Kidney capillary endothelial cell (primary cell): ENCODE measurements around the gene RERE.
"Not testable (repeated sequence)": the region's sequence is repeated elsewhere in the genome, so short reads cannot be mapped to it uniquely, and the experiment has no call there.

Source experiments
- DNase-seq: peaks from one replicate; pipeline ENCODE4 v3.0.0-alpha.2; 2018; ENCODE audit warnings: low spot score

Gene RERE

GRCh38 chr1:8797216-8797615, 20.2 kb downstream of the RERE start:
- no peak for DNase-seq

GRCh38 chr1:8796812-8797211, 20.6 kb downstream of the RERE start:
- no peak for DNase-seq

- no peak for DNase-seq
Measured at GRCh38 chr1:8794605-8795004, 22.8 kb downstream of the RERE start.

- no peak for DNase-seq
Measured at GRCh38 chr1:8791819-8792218, 25.6 kb downstream of the RERE start.

- no peak for DNase-seq
Measured at GRCh38 chr1:8790987-8791386, 26.5 kb downstream of the RERE start.

GRCh38 chr1:8790478-8790877, 27.0 kb downstream of the RERE start:
- no peak for DNase-seq

GRCh38 chr1:8789314-8790214, 27.9 kb downstream of the RERE start:
- no peak for DNase-seq

- DNase-seq, result no peak
Measured at GRCh38 chr1:8787218-8787617, 30.2 kb downstream of the RERE start.

- not testable (repeated sequence) for DNase-seq
Measured at GRCh38 chr1:8786204-8786603, 31.2 kb downstream of the RERE start.

GRCh38 chr1:8782955-8783354, 34.5 kb downstream of the RERE start:
- no peak for DNase-seq

GRCh38 chr1:8782001-8782620, 35.3 kb downstream of the RERE start:
- DNase-seq, result no peak

- DNase-seq, result peak; percentile 40
Measured at GRCh38 chr1:8780405-8780804, 37.0 kb downstream of the RERE start.

- no peak for DNase-seq
Measured at GRCh38 chr1:8777867-8778266, 39.6 kb downstream of the RERE start.

GRCh38 chr1:8776104-8776503, 41.3 kb downstream of the RERE start:
- DNase-seq, result no peak

- DNase-seq, result peak; percentile 49
Measured at GRCh38 chr1:8767006-8767405, 50.4 kb downstream of the RERE start.

- no peak for DNase-seq
Measured at GRCh38 chr1:8765198-8765597, 52.2 kb downstream of the RERE start.

- DNase-seq, result no peak
Measured at GRCh38 chr1:8764293-8764937, 53.0 kb downstream of the RERE start.

- no peak for DNase-seq
Measured at GRCh38 chr1:8763888-8764287, 53.6 kb downstream of the RERE start.

- DNase-seq, result no peak
Measured at GRCh38 chr1:8754993-8755392, 62.4 kb downstream of the RERE start.

GRCh38 chr1:8754247-8754650, 63.2 kb downstream of the RERE start:
- DNase-seq, result no peak

GRCh38 chr1:8753736-8754135, 63.7 kb downstream of the RERE start:
- DNase-seq, result no peak

GRCh38 chr1:8752921-8753713, 64.3 kb downstream of the RERE start:
- DNase-seq, result no peak
